ENCODE results near the gene NFKB2. TPM values are rescaled to one million over a fixed set of nuclear protein-coding genes. Genes with fewer than 3 reads are reported as not detected.
A peak's percentile ranks its signal among the peaks of the same experiment; 100 is the strongest.

NFKB2 gene
- total RNA-seq, 4 donors from 2014 or later: 12.3 to 26.0 (median 15.3) TPM

DNA sequence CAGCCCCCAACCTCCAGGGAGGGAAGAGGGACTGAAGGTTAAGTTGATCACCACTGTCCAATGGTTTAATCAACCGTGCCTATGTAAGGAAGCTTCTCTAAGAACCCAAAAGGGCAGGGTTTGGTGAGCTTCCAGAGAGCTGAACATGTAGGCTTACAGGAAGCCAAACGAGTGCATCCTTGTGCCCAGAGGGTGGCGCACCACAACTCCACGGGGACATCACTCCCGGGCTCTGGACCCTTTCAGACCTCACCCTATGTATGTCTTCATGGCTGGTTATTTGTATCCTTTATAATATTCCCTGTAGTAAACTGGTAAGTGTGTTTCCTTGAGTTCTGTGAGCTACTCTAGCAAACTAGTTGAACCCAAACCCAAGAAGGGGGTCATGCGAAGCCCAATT is 11.5 kb upstream of the NFKB2 start:
- intact Hi-C loops (cut with DNase I): no loop called here
- no peak overlapping the region for H3K27ac ChIP-seq
- no peak overlapping the region for H3K4me3 ChIP-seq (replicated peaks in 1 of 3)
- TF ChIP-seq, protein P1, sequence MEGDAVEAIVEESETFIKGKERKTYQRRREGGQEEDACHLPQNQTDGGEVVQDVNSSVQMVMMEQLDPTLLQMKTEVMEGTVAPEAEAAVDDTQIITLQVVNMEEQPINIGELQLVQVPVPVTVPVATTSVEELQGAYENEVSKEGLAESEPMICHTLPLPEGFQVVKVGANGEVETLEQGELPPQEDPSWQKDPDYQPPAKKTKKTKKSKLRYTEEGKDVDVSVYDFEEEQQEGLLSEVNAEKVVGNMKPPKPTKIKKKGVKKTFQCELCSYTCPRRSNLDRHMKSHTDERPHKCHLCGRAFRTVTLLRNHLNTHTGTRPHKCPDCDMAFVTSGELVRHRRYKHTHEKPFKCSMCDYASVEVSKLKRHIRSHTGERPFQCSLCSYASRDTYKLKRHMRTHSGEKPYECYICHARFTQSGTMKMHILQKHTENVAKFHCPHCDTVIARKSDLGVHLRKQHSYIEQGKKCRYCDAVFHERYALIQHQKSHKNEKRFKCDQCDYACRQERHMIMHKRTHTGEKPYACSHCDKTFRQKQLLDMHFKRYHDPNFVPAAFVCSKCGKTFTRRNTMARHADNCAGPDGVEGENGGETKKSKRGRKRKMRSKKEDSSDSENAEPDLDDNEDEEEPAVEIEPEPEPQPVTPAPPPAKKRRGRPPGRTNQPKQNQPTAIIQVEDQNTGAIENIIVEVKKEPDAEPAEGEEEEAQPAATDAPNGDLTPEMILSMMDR (IDR thresholded peaks at IDR 0.05): peak in 1 of 6 experiments; percentile 12
- TF ChIP-seq POLR2A (IDR thresholded peaks at IDR 0.05): no peak
- no peaks in the 10 kb centered on the region for H3K27me3 ChIP-seq
- H3K36me3 ChIP-seq: peaks cover 31 to 38% of the 10 kb centered on the region in 2 donors
- no peak for DNase-seq
- H3K4me1 ChIP-seq: no peaks in the 10 kb centered on the region
- 42 to 47% methylated on average over 6 of the region's 6 CpGs for WGBS, 2 donors
- H3K9me3 ChIP-seq: no peaks in the 10 kb centered on the region

DNA sequence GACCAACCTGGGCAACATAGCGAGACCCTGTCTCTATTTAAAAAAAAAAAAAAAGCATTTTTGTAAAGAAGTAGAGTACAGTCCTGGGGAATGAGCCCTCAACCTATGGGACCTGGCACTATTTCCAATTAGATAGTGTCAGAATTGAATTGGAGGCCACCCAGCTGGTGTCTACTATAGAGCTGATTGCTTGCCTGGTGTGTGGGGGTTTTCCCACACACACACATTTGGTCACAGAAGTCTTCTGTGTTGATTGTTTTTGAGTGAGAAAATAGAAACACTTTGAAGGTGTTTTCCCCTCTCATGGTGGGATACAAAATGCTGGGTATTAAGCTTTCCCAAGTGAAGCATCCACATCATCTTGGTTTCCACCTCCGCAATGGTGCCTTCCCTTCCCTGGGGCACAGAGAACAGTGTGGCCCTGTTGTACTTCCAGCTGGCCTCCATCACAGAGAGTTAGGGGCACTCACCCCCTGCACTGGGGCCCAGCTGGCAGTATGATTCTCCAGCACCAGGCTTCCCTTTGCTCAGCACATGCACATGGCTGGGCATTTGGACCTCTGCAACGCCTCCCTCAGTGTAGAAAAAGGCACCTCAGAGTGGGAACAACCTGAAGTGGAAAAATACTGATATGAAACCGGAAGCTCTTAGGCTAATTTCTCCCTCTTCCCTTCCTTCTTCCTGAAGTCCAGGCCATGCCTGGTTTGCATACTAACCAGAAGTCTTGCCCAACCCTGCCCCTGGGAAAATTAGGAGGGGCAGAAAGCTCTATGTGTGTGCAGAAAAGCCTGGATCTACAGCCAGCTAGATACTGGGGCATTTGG is 10.7 kb upstream of the NFKB2 start:
- H3K9me3 ChIP-seq: no peaks in the 10 kb centered on the region
- TF ChIP-seq POLR2A (IDR thresholded peaks at IDR 0.05): no peak
- TF ChIP-seq, protein P1 (IDR thresholded peaks at IDR 0.05): no peak
- intact Hi-C loops (cut with DNase I): no loop called here
- no peaks in the 10 kb centered on the region for H3K27me3 ChIP-seq
- 75 to 76% methylated on average over 4 of the region's 4 CpGs for WGBS, 2 donors
- no peaks in the 10 kb centered on the region for H3K4me1 ChIP-seq
- no peak for DNase-seq
- no peak overlapping the region for H3K27ac ChIP-seq
- H3K36me3 ChIP-seq: peaks cover 24 to 30% of the 10 kb centered on the region in 2 donors
- no peak overlapping the region for H3K4me3 ChIP-seq (replicated peaks in 1 of 3)

DNA sequence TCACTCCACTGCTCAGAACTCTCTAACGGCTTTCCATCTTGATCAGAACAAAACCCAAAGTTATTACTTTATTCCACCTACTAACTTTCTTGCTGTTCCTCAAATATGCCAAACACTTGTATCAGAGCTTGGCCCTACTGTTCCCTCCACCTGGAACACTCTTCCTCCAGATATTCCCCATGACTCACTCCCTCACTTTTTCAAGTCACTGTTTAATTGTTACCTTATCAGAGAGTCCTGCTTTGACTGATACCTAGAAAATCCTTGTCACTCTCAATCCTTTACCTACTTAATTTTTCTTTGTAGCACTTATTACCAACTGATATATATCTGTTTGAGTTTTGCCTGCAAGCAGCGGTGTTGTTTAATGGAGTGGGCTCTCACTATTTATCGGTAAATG is 5.6 kb upstream of the NFKB2 start:
- Histone ChIP-seq H3K27ac (no peak overlapping the region), H3K4me3 (replicated peaks in 1 of 3) (no peak overlapping the region), H3K27me3 (no peaks in the 10 kb centered on the region), H3K4me1 (peaks cover 5 to 6% of the 10 kb centered on the region in 2 donors), H3K36me3 (no peaks in the 10 kb centered on the region), H3K9me3 (no peaks in the 10 kb centered on the region)
- no peak for DNase-seq
- 89 to 95% methylated on average over 3 of the region's 3 CpGs for WGBS, 2 donors
- intact Hi-C loops (cut with DNase I): loop anchor here (5.0 kb wide), 1 partner anchor 192 kb away; no protein-coding TSS in a partner anchor
- TF ChIP-seq, protein P1 (IDR thresholded peaks at IDR 0.05): no peak
- TF ChIP-seq POLR2A (IDR thresholded peaks at IDR 0.05): no peak

DNA sequence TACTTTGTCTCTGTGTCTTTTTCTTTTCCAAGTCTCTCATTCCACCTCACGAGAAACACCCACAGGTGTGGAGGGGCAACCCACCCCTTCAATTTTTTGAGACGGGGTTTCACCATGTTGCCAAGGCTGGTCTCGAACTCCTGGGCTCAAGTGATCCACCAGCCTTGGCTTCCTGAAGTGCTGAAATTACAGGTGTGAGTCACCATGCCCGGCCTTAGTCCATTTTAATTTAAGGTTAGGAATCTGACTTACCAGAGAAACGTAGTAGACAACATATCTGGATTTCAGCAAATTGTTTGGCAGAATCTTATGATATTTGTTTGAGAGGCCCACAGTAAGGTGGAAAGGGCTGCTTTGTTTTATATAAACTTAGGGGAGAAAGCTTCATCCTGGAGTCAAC is 3.2 kb upstream of the NFKB2 start:
- H3K27ac ChIP-seq: no peak overlapping the region
- no peaks in the 10 kb centered on the region for H3K27me3 ChIP-seq
- intact Hi-C loops (cut with DNase I): loop anchor here (5.0 kb wide), 1 partner anchor 190 kb away; no protein-coding TSS in a partner anchor
- H3K4me1 ChIP-seq: peaks cover 12 to 17% of the 10 kb centered on the region in 2 donors
- TF ChIP-seq, protein P1 (IDR thresholded peaks at IDR 0.05): no peak
- TF ChIP-seq POLR2A (IDR thresholded peaks at IDR 0.05): no peak
- 91 to 92% methylated on average over 5 of the region's 5 CpGs for WGBS, 2 donors
- H3K9me3 ChIP-seq: no peaks in the 10 kb centered on the region
- no peaks in the 10 kb centered on the region for H3K36me3 ChIP-seq
- H3K4me3 ChIP-seq (replicated peaks in 1 of 3): no peak overlapping the region
- no peak for DNase-seq

All from thyroid gland (tissue), 4 donors.